HepG2 (cell line): ENCODE results near the gene BCL6B. TPM values are rescaled to one million over a fixed set of nuclear protein-coding genes. Genes with fewer than 3 reads are reported as not detected.

Source experiments
- ARHGAP35 ChIP-seq: sonication (generic); formaldehyde crosslinking; IDR thresholded peaks from 2 replicates; pipeline ENCODE4 v1.9.0; 2022; ENCODE audit warnings: mild to moderate bottlenecking, inconsistent platforms, moderate library complexity, missing genetic modification reagents, borderline replicate concordance
- ATF1 ChIP-seq: IDR thresholded peaks from 2 replicates; pipeline ENCODE4 v1.6.1; 2016; ENCODE audit warnings: mild to moderate bottlenecking, control low read depth
- CENPX ChIP-seq: sonication (generic); formaldehyde crosslinking; IDR thresholded peaks from 2 replicates; pipeline ENCODE4 v1.9.0; 2021; ENCODE audit warnings: mild to moderate bottlenecking, missing genetic modification reagents, moderate library complexity
- DR1 ChIP-seq: sonication (generic); formaldehyde crosslinking; IDR thresholded peaks from 2 replicates; pipeline ENCODE4 v1.8.0; 2021; ENCODE audit warnings: mild to moderate bottlenecking, missing genetic modification reagents, inconsistent platforms
- FOXA3 ChIP-seq: IDR thresholded peaks from 2 replicates; pipeline ENCODE4 v1.6.1; 2016; ENCODE audit warnings: missing genetic modification reagents, missing compliant biosample characterization
- GABPB1 ChIP-seq: IDR thresholded peaks from 2 replicates; pipeline ENCODE4 v1.6.1; 2016; ENCODE audit warnings: mild to moderate bottlenecking, missing genetic modification reagents, moderate library complexity, missing compliant biosample characterization
- GATAD2A ChIP-seq: IDR thresholded peaks from 2 replicates; pipeline ENCODE4 v1.6.1; 2016
- HOXA5 ChIP-seq: sonication (generic); formaldehyde crosslinking; IDR thresholded peaks from 2 replicates; pipeline ENCODE4 v1.4.0; 2020; ENCODE audit warnings: missing genetic modification reagents
- KLF15 ChIP-seq: sonication (generic); formaldehyde crosslinking; IDR thresholded peaks from 2 replicates; pipeline ENCODE4 v1.8.1; 2023; ENCODE audit warnings: borderline replicate concordance, mild to moderate bottlenecking, inconsistent platforms, missing genetic modification reagents, mixed read lengths
- KLF16 ChIP-seq, 2 experiments: sonication (generic) in 1 of 2; formaldehyde crosslinking in 1 of 2; IDR thresholded peaks; 2 replicates each; pipeline versions ENCODE4 v1.6.1 to v1.8.0; 2016 to 2023; ENCODE audit warnings: missing genetic modification reagents in 2 of 2, missing compliant biosample characterization in 1 of 2
- MTERF4 ChIP-seq: sonication (generic); formaldehyde crosslinking; IDR thresholded peaks from 2 replicates; pipeline ENCODE4 v1.8.0; 2023; ENCODE audit warnings: mild to moderate bottlenecking, missing genetic modification reagents
- MYC ChIP-seq: sonication (generic); formaldehyde crosslinking; IDR thresholded peaks from 2 replicates; pipeline ENCODE4 v1.9.0; 2021; ENCODE audit warnings: missing genetic modification reagents, borderline replicate concordance
- NFRKB ChIP-seq: fragments of 450-650 bp; IDR thresholded peaks from 2 replicates; pipeline ENCODE4 v1.6.1; 2017
- ZBTB1 ChIP-seq: sonication (generic); formaldehyde crosslinking; IDR thresholded peaks from 2 replicates; pipeline ENCODE4 v1.4.0; 2020; ENCODE audit warnings: missing genetic modification reagents, borderline replicate concordance
- ZBTB25 ChIP-seq: IDR thresholded peaks from 2 replicates; pipeline ENCODE4 v1.6.1; 2018; ENCODE audit warnings: missing genetic modification reagents
- ZFAT ChIP-seq: sonication (generic); formaldehyde crosslinking; conservative IDR thresholded peaks from 2 replicates; pipeline ENCODE4 v1.8.1; 2023; ENCODE audit warnings: missing genetic modification reagents, inconsistent platforms
- ZKSCAN5 ChIP-seq: sonication (generic); formaldehyde crosslinking; IDR thresholded peaks from 2 replicates; pipeline ENCODE4 v1.5.1; 2020; ENCODE audit warnings: mild to moderate bottlenecking, missing genetic modification reagents
- ZNF251 ChIP-seq: sonication (generic); formaldehyde crosslinking; IDR thresholded peaks from 2 replicates; pipeline ENCODE4 v1.9.0; 2021; ENCODE audit warnings: mild to moderate bottlenecking, missing genetic modification reagents
- ZNF275 ChIP-seq: sonication (generic); formaldehyde crosslinking; IDR thresholded peaks from 2 replicates; pipeline ENCODE4 v1.8.0; 2022; ENCODE audit warnings: missing genetic modification reagents, mild to moderate bottlenecking, inconsistent platforms, borderline replicate concordance
- ZNF317 ChIP-seq: sonication (generic); formaldehyde crosslinking; IDR thresholded peaks from 2 replicates; pipeline ENCODE4 v1.5.0; 2020; ENCODE audit warnings: mild to moderate bottlenecking, missing genetic modification reagents
- ZNF552 ChIP-seq: sonication (generic); formaldehyde crosslinking; IDR thresholded peaks from 2 replicates; pipeline ENCODE4 v1.9.0; 2022; ENCODE audit warnings: missing genetic modification reagents, mild to moderate bottlenecking, borderline replicate concordance
- ZNF605 ChIP-seq: sonication (generic); formaldehyde crosslinking; IDR thresholded peaks from 2 replicates; pipeline ENCODE4 v1.8.0; 2022; ENCODE audit warnings: mild to moderate bottlenecking, missing genetic modification reagents
- ZNF788 ChIP-seq: sonication (generic); formaldehyde crosslinking; IDR thresholded peaks from 2 replicates; pipeline ENCODE4 v1.5.0; 2020; ENCODE audit warnings: mild to moderate bottlenecking, missing genetic modification reagents, borderline replicate concordance
- polyA plus RNA-seq, 8 experiments: library from polyadenylated mRNA; depleted of rRNA in 3 of 8; stranded (reverse) in 7 of 8; unstranded in 1 of 8; fragments of >200 nt; fragmentation: Illumina TruSeq in 4 of 8; extraction: Trizol in 4 of 8; gene quantifications; 2 replicates each; pipeline versions ENCODE4 v1.2.1 to v1.2.3, GENCODE V29; 2011 to 2016; ENCODE audit warnings: low read depth in 4 of 8, missing spikeins in 1 of 8, mixed read lengths in 1 of 8; ENCODE audit not compliant: insufficient read depth in 1 of 8
- total RNA-seq, 5 experiments: library from RNA; depleted of rRNA; stranded (reverse); fragments of >200 nt; fragmentation: Illumina TruSeq; extraction: Trizol; gene quantifications; 2 replicates each; pipeline ENCODE4 v1.2.3, GENCODE V29; 2016; ENCODE audit warnings: low read depth in 1 of 5

Gene BCL6B
- total and polyA plus RNA-seq, 2 of the 13 experiments (the other 11 are each of a cell fraction or from before 2014, with no cell fraction given) = not detected

GRCh38 chr17:7021993-7022778, 664 bp upstream of the BCL6B start (continued):
- no peak for TF ChIP-seq ZNF275 (CRISPR knock-in tag)
- no peak for TF ChIP-seq KLF15 (CRISPR knock-in tag)
- TF ChIP-seq ZNF605 (CRISPR knock-in tag) = peak; percentile 75; the same call in 1 of the 2 replicates
- TF ChIP-seq ZKSCAN5 (CRISPR knock-in tag) = no peak
- TF ChIP-seq ZNF788 (CRISPR knock-in tag) = peak; percentile 69; the same call in 1 of the 2 replicates
- TF ChIP-seq MYC (CRISPR knock-in tag) = peak; percentile 64; the same call in 1 of the 2 replicates
- peak; percentile 64; the same call in 1 of the 2 replicates for TF ChIP-seq GATAD2A (CRISPR knock-in tag)
- no peak for TF ChIP-seq ZNF251 (CRISPR knock-in tag)
- no peak for TF ChIP-seq CENPX
- peak; percentile 55; the same call in 1 of the 2 replicates for TF ChIP-seq MTERF4 (CRISPR knock-in tag)
- no peak for TF ChIP-seq ZFAT (CRISPR knock-in tag)
- TF ChIP-seq FOXA3 = 0 out of 2 replicates have a peak, but pooled peaks have one; percentile 11
- no peak for TF ChIP-seq DR1 (CRISPR knock-in tag)
- no peak for TF ChIP-seq HOXA5 (CRISPR knock-in tag)
- no peak; the same call in 1 of the 2 replicates for TF ChIP-seq ZBTB25
- TF ChIP-seq ZNF552 (CRISPR knock-in tag) = no peak
- TF ChIP-seq ZNF317 (CRISPR knock-in tag) = 0 out of 2 replicates have a peak, but pooled peaks have one; percentile 20
- TF ChIP-seq GABPB1 = peak; percentile 59; the same call in 1 of the 2 replicates
- TF ChIP-seq ARHGAP35 (CRISPR knock-in tag) = no peak
- TF ChIP-seq ZBTB1 = no peak
- no peak for TF ChIP-seq KLF16 (CRISPR knock-in tag; IDR thresholded peaks at IDR 0.05)
- TF ChIP-seq NFRKB = no peak
- no peak for TF ChIP-seq ATF1 (CRISPR knock-in tag)
